GM23338 (cell line): Measurements from ENCODE around the gene KRT79. TPM values are rescaled to one million over a fixed set of nuclear protein-coding genes. Genes with fewer than 3 reads are reported as not detected.

Experiments
- ATAC-seq: fragments of 200-7000 bp; cut with Tn5 transposase; 3 replicates; pipeline ENCODE4 v1.9.1; 2020
- DNase-seq: peaks from one replicate; pipeline ENCODE4 v3.0.0-alpha.2; 2015; ENCODE audit warnings: low spot score
- H2AFZ ChIP-seq: fragments of 200-600 bp; sonication (generic); 2 replicates; pipeline ENCODE4 v1.8.0; 2016; ENCODE audit warnings: antibody characterized with exemption, mild to moderate bottlenecking, moderate library complexity
- H3F3A ChIP-seq: fragments of 200-600 bp; sonication (generic); replicated peaks from 2 replicates; pipeline ENCODE4 v1.8.0; 2017; ENCODE audit warnings: antibody characterized with exemption, mixed run types, low read depth
- H3K27ac ChIP-seq: fragments of 200-600 bp; sonication (generic); 2 replicates; pipeline ENCODE4 v1.6.1; 2016; ENCODE audit warnings: low read depth
- H3K27me3 ChIP-seq: fragments of 200-600 bp; sonication (generic); 2 replicates; pipeline ENCODE4 v1.8.0; 2016; ENCODE audit warnings: mild to moderate bottlenecking, mixed run types, moderate library complexity; ENCODE audit not compliant: insufficient read depth
- H3K36me3 ChIP-seq: fragments of 200-600 bp; sonication (generic); 2 replicates; pipeline ENCODE4 v1.8.0; 2016; ENCODE audit warnings: mild to moderate bottlenecking; ENCODE audit not compliant: insufficient read depth
- H3K4me1 ChIP-seq: fragments of 200-600 bp; sonication (generic); 2 replicates; pipeline ENCODE4 v1.8.0; 2016; ENCODE audit warnings: mild to moderate bottlenecking, moderate library complexity; ENCODE audit not compliant: insufficient read depth
- H3K4me2 ChIP-seq: fragments of 200-600 bp; sonication (generic); 2 replicates; pipeline ENCODE4 v1.7.1; 2017; ENCODE audit warnings: mixed run types
- H3K4me3 ChIP-seq: fragments of 200-600 bp; sonication (generic); 2 replicates; pipeline ENCODE4 v1.6.1; 2016; ENCODE audit warnings: mixed run types
- H3K79me2 ChIP-seq: fragments of 200-600 bp; sonication (generic); replicated peaks from 2 replicates; pipeline ENCODE4 v1.8.0; 2017; ENCODE audit warnings: mild to moderate bottlenecking; ENCODE audit not compliant: insufficient read depth
- H3K9me2 ChIP-seq: fragments of 200-600 bp; sonication (generic); 2 replicates; pipeline ENCODE4 v1.8.0; 2017; ENCODE audit not compliant: insufficient read depth
- H4K20me1 ChIP-seq: fragments of 200-600 bp; sonication (generic); replicated peaks from 2 replicates; pipeline ENCODE4 v1.8.0; 2017; ENCODE audit warnings: mild to moderate bottlenecking; ENCODE audit not compliant: insufficient read depth
- H3K27ac Mint-ChIP-seq: 2 replicates; pipeline ENCODE4 v1.8.0; 2020; ENCODE audit warnings: inconsistent platforms, mild to moderate bottlenecking, moderate library complexity, mixed read lengths
- H3K27me3 Mint-ChIP-seq: 3 replicates; pipeline ENCODE4 v1.8.0; 2022; ENCODE audit warnings: low read depth, mild to moderate bottlenecking, moderate library complexity, mixed read lengths, inconsistent platforms; ENCODE audit not compliant: insufficient read depth, poor library complexity
- H3K36me3 Mint-ChIP-seq: 3 replicates; pipeline ENCODE4 v1.8.0; 2021; ENCODE audit warnings: low read depth, mild to moderate bottlenecking, inconsistent platforms, moderate library complexity, mixed read lengths
- H3K4me1 Mint-ChIP-seq: 3 replicates; pipeline ENCODE4 v1.8.0; 2020; ENCODE audit warnings: mild to moderate bottlenecking, inconsistent platforms, mixed read lengths
- H3K4me3 Mint-ChIP-seq: 3 replicates; pipeline ENCODE4 v1.8.0; 2021; ENCODE audit warnings: moderate library complexity, mild to moderate bottlenecking, inconsistent platforms, mixed read lengths
- H3K9me3 Mint-ChIP-seq: 3 replicates; pipeline ENCODE4 v1.8.0; 2020; ENCODE audit warnings: moderate library complexity, mild to moderate bottlenecking, inconsistent platforms, mixed read lengths
- CREB1 ChIP-seq: fragments of 250-450 bp; sonication (Bioruptor Pico); IDR thresholded peaks from 2 replicates; pipeline ENCODE4 v1.5.0; 2020; ENCODE audit warnings: low read depth, mild to moderate bottlenecking, moderate library complexity
- EZH2 ChIP-seq: fragments of 200-600 bp; sonication (generic); IDR thresholded peaks from one replicate; pipeline ENCODE4 v1.8.0; 2017; ENCODE audit warnings: antibody characterized with exemption, mild to moderate bottlenecking, low read depth; ENCODE audit not compliant: unreplicated experiment
- EZH2phosphoT487 ChIP-seq: fragments of 200-600 bp; sonication (generic); IDR thresholded peaks from one replicate; pipeline ENCODE4 v1.8.1; 2018; ENCODE audit warnings: antibody characterized with exemption; ENCODE audit not compliant: unreplicated experiment
- JUNB ChIP-seq: IDR thresholded peaks from one replicate; pipeline ENCODE4 v1.6.1; 2016; ENCODE audit warnings: antibody characterized with exemption; ENCODE audit not compliant: unreplicated experiment
- NANOG ChIP-seq: IDR thresholded peaks from 2 replicates; pipeline ENCODE4 v1.6.1; 2016; ENCODE audit warnings: antibody characterized with exemption, borderline replicate concordance
- POLR2AphosphoS5 ChIP-seq: IDR thresholded peaks from 2 replicates; pipeline ENCODE4 v1.6.1; 2016; ENCODE audit warnings: antibody characterized with exemption, low read depth
- STAT1 ChIP-seq: IDR thresholded peaks from one replicate; pipeline ENCODE4 v1.6.1; 2016; ENCODE audit warnings: antibody characterized with exemption; ENCODE audit not compliant: unreplicated experiment
- ZNF331 ChIP-seq: fragments of 250-450 bp; sonication (Bioruptor Pico); IDR thresholded peaks from 2 replicates; pipeline ENCODE4 v1.5.0; 2020; ENCODE audit warnings: low read depth, mild to moderate bottlenecking, moderate library complexity
- polyA plus RNA-seq: library from polyadenylated mRNA; unstranded; fragments of >200 nt; fragmentation: Nextera tagmentation; extraction: Ambion mirVana; gene quantifications from 2 replicates; pipeline ENCODE4 v1.2.1, GENCODE V29; 2016
- total RNA-seq: library from RNA; depleted of rRNA; stranded (reverse); fragments of >200 nt; shearing (Covaris generic); gene quantifications from 2 replicates; pipeline ENCODE4 v1.2.3, GENCODE V29; 2014
- TF ChIP-seq, protein P1 (sequence below): fragments of 250-450 bp; sonication (Bioruptor Pico); IDR thresholded peaks from 2 replicates; pipeline ENCODE4 v1.5.0; 2020; ENCODE audit warnings: mild to moderate bottlenecking, moderate library complexity
- TF ChIP-seq, protein P2 (sequence below): IDR thresholded peaks from 2 replicates; pipeline ENCODE4 v1.6.1; 2016; ENCODE audit warnings: antibody characterized with exemption
- TF ChIP-seq, protein P3 (sequence below), 2 experiments: fragments of 200-600 bp in 1 of 2; sonication (generic) in 1 of 2; conservative IDR thresholded peaks; 2 replicates each; pipeline versions ENCODE4 v1.5.1 to v1.6.1; 2016 to 2017; ENCODE audit warnings: antibody characterized with exemption in 2 of 2, low read depth in 2 of 2, mild to moderate bottlenecking in 2 of 2, moderate library complexity in 1 of 2

KRT79 gene
- total and polyA plus RNA-seq, 2 experiments from 2014 or later: 0.21 TPM; not detected in 1

DNA sequence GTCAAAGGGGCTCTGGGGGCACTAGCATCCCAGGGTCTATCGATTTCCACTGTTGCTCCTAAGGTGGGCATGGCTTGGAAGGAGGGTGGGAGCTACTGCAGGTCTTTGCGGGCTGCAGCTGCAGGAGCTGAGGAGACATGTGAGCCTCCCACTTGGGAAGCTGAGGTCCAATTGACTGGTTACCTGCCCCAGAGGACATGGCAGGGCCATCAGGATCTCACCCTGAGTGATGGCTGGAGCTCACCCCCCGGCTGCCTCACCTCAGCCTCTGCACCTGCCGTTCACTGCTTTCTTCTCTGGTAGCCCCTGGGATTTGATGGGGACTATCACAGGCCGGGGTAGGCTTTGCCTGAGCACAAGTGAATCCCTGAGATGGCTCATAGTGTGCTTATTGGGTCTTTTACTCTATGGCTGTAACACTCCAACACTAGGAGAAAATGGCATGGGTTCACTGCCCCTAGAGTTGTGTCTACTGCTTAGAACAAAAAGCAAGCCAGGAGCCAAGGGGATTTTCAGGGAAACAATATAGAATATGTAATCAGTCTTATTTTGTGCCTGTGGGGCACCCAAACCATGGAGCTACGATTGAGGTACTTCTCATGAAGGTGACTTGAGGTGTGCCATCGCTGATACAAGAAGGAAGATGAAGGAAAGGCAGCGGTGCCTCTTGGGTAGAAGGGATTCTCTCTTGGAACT lies 17.0 kb downstream of the KRT79 start:
- Mint-ChIP-seq H3K27me3 (peaks cover 4% of the 10 kb centered on the region), H3K27ac (no peak overlapping the region), H3K4me3 (no peak overlapping the region), H3K4me1 (no peaks in the 10 kb centered on the region), H3K9me3 (no peaks in the 10 kb centered on the region), H3K36me3 (no peaks in the 10 kb centered on the region)
- H3K36me3 ChIP-seq: no peaks in the 10 kb centered on the region
- no peak overlapping the region for H2AFZ ChIP-seq
- no peaks in the 10 kb centered on the region for H3K9me2 ChIP-seq
- no peaks in the 10 kb centered on the region for H3K27me3 ChIP-seq
- ATAC-seq (no peak), DNase-seq (no peak)
- H3K79me2 ChIP-seq: no peaks in the 10 kb centered on the region
- TF ChIP-seq POLR2AphosphoS5 (no peak), JUNB (no peak), STAT1 (no peak), EZH2phosphoT487 (no peak), EZH2 (no peak), CREB1 (CRISPR knock-in tag) (no peak), ZNF331 (CRISPR knock-in tag) (no peak), NANOG (no peak)
- TF ChIP-seq, protein P1, sequence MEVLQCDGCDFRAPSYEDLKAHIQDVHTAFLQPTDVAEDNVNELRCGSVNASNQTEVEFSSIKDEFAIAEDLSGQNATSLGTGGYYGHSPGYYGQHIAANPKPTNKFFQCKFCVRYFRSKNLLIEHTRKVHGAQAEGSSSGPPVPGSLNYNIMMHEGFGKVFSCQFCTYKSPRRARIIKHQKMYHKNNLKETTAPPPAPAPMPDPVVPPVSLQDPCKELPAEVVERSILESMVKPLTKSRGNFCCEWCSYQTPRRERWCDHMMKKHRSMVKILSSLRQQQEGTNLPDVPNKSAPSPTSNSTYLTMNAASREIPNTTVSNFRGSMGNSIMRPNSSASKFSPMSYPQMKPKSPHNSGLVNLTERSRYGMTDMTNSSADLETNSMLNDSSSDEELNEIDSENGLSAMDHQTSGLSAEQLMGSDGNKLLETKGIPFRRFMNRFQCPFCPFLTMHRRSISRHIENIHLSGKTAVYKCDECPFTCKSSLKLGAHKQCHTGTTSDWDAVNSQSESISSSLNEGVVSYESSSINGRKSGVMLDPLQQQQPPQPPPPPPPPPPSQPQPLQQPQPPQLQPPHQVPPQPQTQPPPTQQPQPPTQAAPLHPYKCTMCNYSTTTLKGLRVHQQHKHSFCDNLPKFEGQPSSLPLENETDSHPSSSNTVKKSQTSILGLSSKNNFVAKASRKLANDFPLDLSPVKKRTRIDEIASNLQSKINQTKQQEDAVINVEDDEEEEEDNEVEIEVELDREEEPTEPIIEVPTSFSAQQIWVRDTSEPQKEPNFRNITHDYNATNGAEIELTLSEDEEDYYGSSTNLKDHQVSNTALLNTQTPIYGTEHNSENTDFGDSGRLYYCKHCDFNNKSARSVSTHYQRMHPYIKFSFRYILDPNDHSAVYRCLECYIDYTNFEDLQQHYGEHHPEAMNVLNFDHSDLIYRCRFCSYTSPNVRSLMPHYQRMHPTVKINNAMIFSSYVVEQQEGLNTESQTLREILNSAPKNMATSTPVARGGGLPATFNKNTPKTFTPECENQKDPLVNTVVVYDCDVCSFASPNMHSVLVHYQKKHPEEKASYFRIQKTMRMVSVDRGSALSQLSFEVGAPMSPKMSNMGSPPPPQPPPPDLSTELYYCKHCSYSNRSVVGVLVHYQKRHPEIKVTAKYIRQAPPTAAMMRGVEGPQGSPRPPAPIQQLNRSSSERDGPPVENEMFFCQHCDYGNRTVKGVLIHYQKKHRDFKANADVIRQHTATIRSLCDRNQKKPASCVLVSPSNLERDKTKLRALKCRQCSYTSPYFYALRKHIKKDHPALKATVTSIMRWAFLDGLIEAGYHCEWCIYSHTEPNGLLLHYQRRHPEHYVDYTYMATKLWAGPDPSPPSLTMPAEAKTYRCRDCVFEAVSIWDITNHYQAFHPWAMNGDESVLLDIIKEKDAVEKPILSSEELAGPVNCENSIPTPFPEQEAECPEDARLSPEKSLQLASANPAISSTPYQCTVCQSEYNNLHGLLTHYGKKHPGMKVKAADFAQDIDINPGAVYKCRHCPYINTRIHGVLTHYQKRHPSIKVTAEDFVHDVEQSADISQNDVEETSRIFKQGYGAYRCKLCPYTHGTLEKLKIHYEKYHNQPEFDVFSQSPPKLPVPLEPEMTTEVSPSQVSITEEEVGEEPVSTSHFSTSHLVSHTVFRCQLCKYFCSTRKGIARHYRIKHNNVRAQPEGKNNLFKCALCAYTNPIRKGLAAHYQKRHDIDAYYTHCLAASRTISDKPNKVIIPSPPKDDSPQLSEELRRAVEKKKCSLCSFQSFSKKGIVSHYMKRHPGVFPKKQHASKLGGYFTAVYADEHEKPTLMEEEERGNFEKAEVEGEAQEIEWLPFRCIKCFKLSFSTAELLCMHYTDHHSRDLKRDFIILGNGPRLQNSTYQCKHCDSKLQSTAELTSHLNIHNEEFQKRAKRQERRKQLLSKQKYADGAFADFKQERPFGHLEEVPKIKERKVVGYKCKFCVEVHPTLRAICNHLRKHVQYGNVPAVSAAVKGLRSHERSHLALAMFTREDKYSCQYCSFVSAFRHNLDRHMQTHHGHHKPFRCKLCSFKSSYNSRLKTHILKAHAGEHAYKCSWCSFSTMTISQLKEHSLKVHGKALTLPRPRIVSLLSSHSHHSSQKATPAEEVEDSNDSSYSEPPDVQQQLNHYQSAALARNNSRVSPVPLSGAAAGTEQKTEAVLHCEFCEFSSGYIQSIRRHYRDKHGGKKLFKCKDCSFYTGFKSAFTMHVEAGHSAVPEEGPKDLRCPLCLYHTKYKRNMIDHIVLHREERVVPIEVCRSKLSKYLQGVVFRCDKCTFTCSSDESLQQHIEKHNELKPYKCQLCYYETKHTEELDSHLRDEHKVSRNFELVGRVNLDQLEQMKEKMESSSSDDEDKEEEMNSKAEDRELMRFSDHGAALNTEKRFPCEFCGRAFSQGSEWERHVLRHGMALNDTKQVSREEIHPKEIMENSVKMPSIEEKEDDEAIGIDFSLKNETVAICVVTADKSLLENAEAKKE (CRISPR knock-in tag): no peak
- TF ChIP-seq, protein P2, sequence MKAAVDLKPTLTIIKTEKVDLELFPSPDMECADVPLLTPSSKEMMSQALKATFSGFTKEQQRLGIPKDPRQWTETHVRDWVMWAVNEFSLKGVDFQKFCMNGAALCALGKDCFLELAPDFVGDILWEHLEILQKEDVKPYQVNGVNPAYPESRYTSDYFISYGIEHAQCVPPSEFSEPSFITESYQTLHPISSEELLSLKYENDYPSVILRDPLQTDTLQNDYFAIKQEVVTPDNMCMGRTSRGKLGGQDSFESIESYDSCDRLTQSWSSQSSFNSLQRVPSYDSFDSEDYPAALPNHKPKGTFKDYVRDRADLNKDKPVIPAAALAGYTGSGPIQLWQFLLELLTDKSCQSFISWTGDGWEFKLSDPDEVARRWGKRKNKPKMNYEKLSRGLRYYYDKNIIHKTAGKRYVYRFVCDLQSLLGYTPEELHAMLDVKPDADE: no peak
- TF ChIP-seq, protein P3, sequence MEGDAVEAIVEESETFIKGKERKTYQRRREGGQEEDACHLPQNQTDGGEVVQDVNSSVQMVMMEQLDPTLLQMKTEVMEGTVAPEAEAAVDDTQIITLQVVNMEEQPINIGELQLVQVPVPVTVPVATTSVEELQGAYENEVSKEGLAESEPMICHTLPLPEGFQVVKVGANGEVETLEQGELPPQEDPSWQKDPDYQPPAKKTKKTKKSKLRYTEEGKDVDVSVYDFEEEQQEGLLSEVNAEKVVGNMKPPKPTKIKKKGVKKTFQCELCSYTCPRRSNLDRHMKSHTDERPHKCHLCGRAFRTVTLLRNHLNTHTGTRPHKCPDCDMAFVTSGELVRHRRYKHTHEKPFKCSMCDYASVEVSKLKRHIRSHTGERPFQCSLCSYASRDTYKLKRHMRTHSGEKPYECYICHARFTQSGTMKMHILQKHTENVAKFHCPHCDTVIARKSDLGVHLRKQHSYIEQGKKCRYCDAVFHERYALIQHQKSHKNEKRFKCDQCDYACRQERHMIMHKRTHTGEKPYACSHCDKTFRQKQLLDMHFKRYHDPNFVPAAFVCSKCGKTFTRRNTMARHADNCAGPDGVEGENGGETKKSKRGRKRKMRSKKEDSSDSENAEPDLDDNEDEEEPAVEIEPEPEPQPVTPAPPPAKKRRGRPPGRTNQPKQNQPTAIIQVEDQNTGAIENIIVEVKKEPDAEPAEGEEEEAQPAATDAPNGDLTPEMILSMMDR (conservative IDR thresholded peaks at IDR 0.05; ENCODE audit: low read depth in 2 of 2): no peak
- no peak overlapping the region for H3K4me2 ChIP-seq
- H3K27ac ChIP-seq: no peak overlapping the region
- no peaks in the 10 kb centered on the region for H4K20me1 ChIP-seq
- H3F3A ChIP-seq: no peaks in the 10 kb centered on the region
- H3K4me1 ChIP-seq: no peaks in the 10 kb centered on the region
- no peak overlapping the region for H3K4me3 ChIP-seq
